Adrenal gland (tissue), 5 donors: ENCODE measurements around the gene RMP24.

ENCODE experiments used
- CTCF ChIP-seq, 6 experiments: fragments of 450-650 bp in 4 of 6; fragments of 200-600 bp in 2 of 6; sonication (generic) in 1 of 6; IDR thresholded peaks; 1 replicate in 5 of 6; 2 replicates in 1 of 6; pipeline versions ENCODE4 v1.5.1 to v1.8.0; 2016 to 2021; ENCODE audit warnings: antibody characterized with exemption in 6 of 6, mild to moderate bottlenecking in 2 of 6, moderate library complexity in 1 of 6
- POLR2A ChIP-seq, 2 donors: fragments of 450-650 bp; IDR thresholded peaks; one replicate each; pipeline ENCODE4 v1.6.1; 2017; ENCODE audit warnings: antibody characterized with exemption in 2 of 2, mild to moderate bottlenecking in 2 of 2, moderate library complexity in 1 of 2
- donor health status: DM: no; HTN: no; CAD: no.

- TF ChIP-seq POLR2A (IDR thresholded peaks at IDR 0.05) (no peak), CTCF (IDR thresholded peaks at IDR 0.05) (no peak)
Measured at GRCh38 chr18:36028859-36029258, 56.4 kb downstream of the RMP24 start.
